ENCODE results near the gene DRAM1. TPM values are rescaled to one million over a fixed set of nuclear protein-coding genes. Genes with fewer than 3 reads are reported as not detected.

Gene DRAM1
- total and polyA plus RNA-seq, 9 of the 15 experiments (the other 6 are each of a cell fraction or from before 2014, with no cell fraction given), result 1.4 to 4.3 (median 2.7) TPM

DNA sequence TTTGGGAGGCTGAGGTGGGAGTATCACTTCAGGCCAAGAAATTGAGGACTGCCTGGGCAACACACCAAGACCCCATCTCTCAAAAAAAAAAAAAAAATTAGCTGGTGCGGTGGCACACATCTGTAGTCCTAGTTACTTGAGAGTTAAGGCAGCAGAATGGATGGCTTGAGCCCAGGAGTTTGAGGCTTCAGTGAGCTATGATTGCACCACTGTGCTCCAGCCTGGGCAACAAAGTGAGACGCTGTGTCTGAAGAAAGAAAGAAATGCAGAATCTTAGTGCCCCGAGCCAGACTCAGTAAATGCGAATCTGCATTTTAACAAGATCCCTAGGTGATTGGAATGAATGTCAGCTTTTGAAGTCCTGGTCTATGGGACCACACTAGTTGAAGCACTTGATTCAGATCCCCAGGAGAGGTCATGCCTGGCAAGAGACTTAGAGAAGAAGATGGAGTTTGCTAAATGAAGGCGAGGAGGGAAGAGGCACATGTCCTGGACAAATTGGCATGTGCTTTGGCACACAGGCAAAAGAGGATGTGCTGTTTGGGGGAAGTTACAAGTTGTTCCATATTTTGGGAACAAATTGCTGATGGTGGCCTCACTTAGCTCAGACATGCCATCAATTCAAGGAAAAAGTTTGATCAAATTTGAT lies 56.6 kb downstream of the DRAM1 start:
- 0% methylated on average over 5 of the region's 5 CpGs for WGBS (ENCODE audit: insufficient coverage, low coverage, missing lambda C conversion rate)
- ChIA-PET POLR2A (no interaction called here), CTCF (ENCODE audit: low intra/inter-chr PET ratio) (no interaction called here)
- H3K79me2 ChIP-seq (ENCODE audit: control insufficient read depth, insufficient read depth, low read length), result no peaks in the 10 kb centered on the region
- no peak for DNase-seq (ENCODE audit: extremely low read depth in 1 of 4, low spot score in 3 of 4)
- H3K9me3 ChIP-seq (replicated peaks; ENCODE audit: control insufficient read depth, insufficient read depth, low read depth, low read length), result no peaks in the 10 kb centered on the region
- peaks cover 3 to 8% of the 10 kb centered on the region in 2 experiments; a peak in 2 of 5 replicates for H3K27me3 ChIP-seq (ENCODE audit: control insufficient read depth in 2 of 2, insufficient read depth in 2 of 2, low read length in 2 of 2)
- H3K4me2 ChIP-seq (ENCODE audit: insufficient read depth, low read length), result no peak overlapping the region
- TF ChIP-seq ZNF197 (CRISPR knock-in tag; IDR thresholded peaks at IDR 0.05; ENCODE audit: low read depth), result no peak
- TF ChIP-seq HIVEP1 (CRISPR knock-in tag; IDR thresholded peaks at IDR 0.05), result no peak
- TF ChIP-seq, protein P1, sequence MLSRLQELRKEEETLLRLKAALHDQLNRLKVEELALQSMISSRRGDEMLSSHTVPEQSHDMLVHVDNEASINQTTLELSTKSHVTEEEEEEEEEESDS (CRISPR knock-in tag; IDR thresholded peaks at IDR 0.05), result no peak
- no peak for TF ChIP-seq MXD1 (CRISPR knock-in tag; IDR thresholded peaks at IDR 0.05; ENCODE audit: borderline replicate concordance, poor library complexity, severe bottlenecking)
- TF ChIP-seq RNF2 (IDR thresholded peaks at IDR 0.05), result no peak
- TF ChIP-seq KAT7 (CRISPR knock-in tag; IDR thresholded peaks at IDR 0.05; ENCODE audit: borderline replicate concordance), result no peak
- intact Hi-C loops (cut with micrococcal nuclease), result loop anchor here (10.0 kb wide), 1 partner anchor 1611 kb away; no protein-coding TSS in a partner anchor
- no peak overlapping the region for H3K4me3 ChIP-seq
- no peak overlapping the region for H2AFZ ChIP-seq (ENCODE audit: low read depth, low read length)
- no TSS peak for BruUV-seq (replicated peaks)
- no peaks in the 10 kb centered on the region for H3K36me3 ChIP-seq (ENCODE audit: control insufficient read depth, insufficient read depth, low read length)
- no peaks in the 10 kb centered on the region; a peak in 2 of 5 replicates for H3K4me1 ChIP-seq (replicated peaks in 1 of 2; ENCODE audit: control insufficient read depth in 2 of 2, insufficient read depth in 2 of 2, low read length in 2 of 2)
- no peak for FAIRE-seq
- in situ Hi-C loops (cut with MboI), result loop anchor here (25.0 kb wide), 1 partner anchor 553 kb away; the partner anchor contains the start of gene IGF1
- no peaks in the 10 kb centered on the region for H3K9me1 ChIP-seq (ENCODE audit: control insufficient read depth, insufficient read depth, low read length)
- no peak for ATAC-seq
- H4K20me1 ChIP-seq (replicated peaks; ENCODE audit: control insufficient read depth, insufficient read depth, low read length), result no peaks in the 10 kb centered on the region
- H3K27ac ChIP-seq (ENCODE audit: extremely low read depth, low read depth, low read length), result no peak overlapping the region
- H3K9ac ChIP-seq (ENCODE audit: insufficient read depth in 1 of 2, low read depth in 2 of 2, low read length in 2 of 2), result no peak overlapping the region

Measured in K562 (cell line).